ENCODE results near the gene EVL. TPM values are rescaled to one million over a fixed set of nuclear protein-coding genes. Genes with fewer than 3 reads are reported as not detected.

Gene EVL
- total and polyA plus RNA-seq, 10 of the 15 experiments (the other 5 are each of a cell fraction or from before 2014, with no cell fraction given) = 11.9 to 341 (median 89.8) TPM

DNA sequence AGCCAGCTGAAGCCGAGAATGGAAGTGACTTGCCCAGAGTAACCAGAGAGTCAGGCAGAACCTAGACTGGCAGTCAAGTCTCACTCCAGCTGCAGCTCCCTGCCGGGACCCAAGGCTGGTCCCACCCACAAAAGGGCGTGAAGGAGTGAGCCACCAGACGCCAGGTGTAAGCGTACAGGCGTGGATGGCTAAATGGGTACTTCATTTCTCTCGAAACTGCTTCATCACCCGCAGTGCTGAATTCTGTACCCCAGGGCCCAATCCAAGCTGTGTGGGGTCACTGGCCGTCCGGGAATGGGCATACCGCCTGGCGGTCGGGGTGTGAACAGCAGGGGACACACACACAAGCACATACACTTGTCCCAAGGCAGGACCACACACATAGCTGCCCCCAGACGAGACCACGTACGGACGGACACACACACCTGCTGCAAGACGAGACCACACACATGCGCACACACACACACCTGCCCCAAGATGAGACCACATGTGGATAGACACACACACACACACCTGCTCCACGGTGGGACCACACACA is 59.4 kb downstream of the EVL start:
- BruUV-seq (replicated peaks) = no TSS peak
- WGBS (ENCODE audit: insufficient coverage, insufficient replicate concordance, low lambda C conversion rate, missing lambda C conversion rate) = 91% methylated on average over 20 of the region's 20 CpGs
- Histone ChIP-seq H4K20me1 (ENCODE audit: control insufficient read depth, insufficient read depth) (no peaks in the 10 kb centered on the region), H3K4me1 (ENCODE audit: control insufficient read depth, insufficient read depth, low read length) (no peaks in the 10 kb centered on the region), H3K36me3 (ENCODE audit: control insufficient read depth in 2 of 2, insufficient read depth in 2 of 2, low read length in 1 of 2) (peaks cover 27 to 29% of the 10 kb centered on the region in 2 experiments), H3K9me3 (replicated peaks; ENCODE audit: control insufficient read depth, insufficient read depth, low read length) (no peaks in the 10 kb centered on the region), H3K9ac (ENCODE audit: control insufficient read depth, insufficient read depth, low read length) (no peak overlapping the region), H3K79me2 (ENCODE audit: control insufficient read depth, insufficient read depth, low read length) (no peaks in the 10 kb centered on the region), H3K4me3 (no peak overlapping the region), H3K27ac (ENCODE audit: control insufficient read depth, insufficient read depth) (no peak overlapping the region), H3K4me2 (ENCODE audit: control insufficient read depth, insufficient read depth) (no peak overlapping the region), H3K27me3 (replicated peaks in 1 of 2; ENCODE audit: control insufficient read depth in 2 of 2, insufficient read depth in 2 of 2, low read length in 1 of 2) (no peaks in the 10 kb centered on the region), H2AFZ (ENCODE audit: control insufficient read depth, low read depth, low read length) (no peak overlapping the region)
- intact Hi-C loops (cut with micrococcal nuclease; ENCODE audit: unreplicated experiment) (no loop called here), in situ Hi-C loops (cut with MboI) (no loop called here)
- no peak for DNase-seq (ENCODE audit: low read depth, low spot score)
- SMC1A ChIA-PET (ENCODE audit: uncharacterized antibody, unreplicated experiment) = interaction anchor here (0.6 kb wide), 1 partner anchor 58 kb away, joined by 4 read pairs; no protein-coding TSS in a partner anchor
- TF ChIP-seq POLR2A (IDR thresholded peaks at IDR 0.05; ENCODE audit: low read depth, low read length) = peak; percentile 57; the same call in 1 of the 2 replicates
- no peak for TF ChIP-seq MYC (IDR thresholded peaks at IDR 0.05; ENCODE audit: insufficient read depth, insufficient read length, insufficient replicate concordance, low read length, severe bottlenecking)
- CTCF ChIA-PET = no interaction called here
- POLR2A ChIA-PET = no interaction called here
- no peak for ATAC-seq
- FAIRE-seq = no peak
- RAD21 ChIA-PET (ENCODE audit: unreplicated experiment) = no interaction called here

DNA sequence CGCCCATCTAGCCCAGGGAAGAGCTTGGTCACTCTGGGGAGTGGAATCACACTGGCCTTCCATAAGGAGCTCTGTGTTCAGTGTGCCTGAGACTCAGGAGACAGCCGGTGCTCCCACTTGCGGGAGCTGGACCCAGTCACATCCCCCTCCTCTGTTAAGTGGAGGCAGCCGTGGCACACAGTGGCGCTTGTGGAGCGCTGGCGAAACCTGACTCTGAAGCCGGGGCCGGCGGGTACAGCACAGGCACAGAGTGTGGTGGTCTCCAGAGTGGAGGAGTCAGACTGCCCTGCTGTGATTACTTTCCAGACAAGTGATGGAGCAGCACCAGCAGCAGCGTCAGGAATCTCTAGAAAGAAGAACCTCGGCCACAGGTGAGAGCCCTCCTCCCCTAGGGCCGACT is 61.2 kb downstream of the EVL start:
- Histone ChIP-seq H3K4me1 (ENCODE audit: control insufficient read depth, insufficient read depth, low read length) (no peaks in the 10 kb centered on the region), H3K4me3 (no peak overlapping the region), H3K9me3 (replicated peaks; ENCODE audit: control insufficient read depth, insufficient read depth, low read length) (no peaks in the 10 kb centered on the region), H3K9ac (ENCODE audit: control insufficient read depth, insufficient read depth, low read length) (no peak overlapping the region), H2AFZ (ENCODE audit: control insufficient read depth, low read depth, low read length) (no peak overlapping the region), H3K27ac (ENCODE audit: control insufficient read depth, insufficient read depth) (no peak overlapping the region), H4K20me1 (ENCODE audit: control insufficient read depth, insufficient read depth) (no peaks in the 10 kb centered on the region), H3K4me2 (ENCODE audit: control insufficient read depth, insufficient read depth) (no peak overlapping the region), H3K36me3 (ENCODE audit: control insufficient read depth in 2 of 2, insufficient read depth in 2 of 2, low read length in 1 of 2) (peaks cover 33 to 39% of the 10 kb centered on the region in 2 experiments), H3K27me3 (replicated peaks in 1 of 2; ENCODE audit: control insufficient read depth in 2 of 2, insufficient read depth in 2 of 2, low read length in 1 of 2) (no peaks in the 10 kb centered on the region), H3K79me2 (ENCODE audit: control insufficient read depth, insufficient read depth, low read length) (no peaks in the 10 kb centered on the region)
- DNase-seq (ENCODE audit: low read depth, low spot score) (no peak), ATAC-seq (no peak), FAIRE-seq (no peak)
- ChIA-PET CTCF (interaction anchor here (1.2 kb wide), 1 partner anchor 70 kb away, joined by 3 read pairs; no protein-coding TSS in a partner anchor), POLR2A (no interaction called here), RAD21 (ENCODE audit: unreplicated experiment) (no interaction called here), SMC1A (ENCODE audit: uncharacterized antibody, unreplicated experiment) (no interaction called here)
- no TSS peak for BruUV-seq (replicated peaks)
- in situ Hi-C loops (cut with MboI) (no loop called here), intact Hi-C loops (cut with micrococcal nuclease; ENCODE audit: unreplicated experiment) (no loop called here)
- 94% methylated on average over 13 of the region's 13 CpGs for WGBS (ENCODE audit: insufficient coverage, insufficient replicate concordance, low lambda C conversion rate, missing lambda C conversion rate)
- no peak for TF ChIP-seq JUNB (IDR thresholded peaks at IDR 0.05)
- no peak for TF ChIP-seq SPI1 (IDR thresholded peaks at IDR 0.05; ENCODE audit: borderline replicate concordance, insufficient read depth, low read depth, low read length)
- no peak for TF ChIP-seq RAD51 (IDR thresholded peaks at IDR 0.05)
- no peak for TF ChIP-seq ZNF274 (IDR thresholded peaks at IDR 0.05; ENCODE audit: insufficient read depth, insufficient read length)
- no peak for TF ChIP-seq ZNF384 (IDR thresholded peaks at IDR 0.05; ENCODE audit: borderline replicate concordance, low read depth, low read length)
- TF ChIP-seq, protein P1, sequence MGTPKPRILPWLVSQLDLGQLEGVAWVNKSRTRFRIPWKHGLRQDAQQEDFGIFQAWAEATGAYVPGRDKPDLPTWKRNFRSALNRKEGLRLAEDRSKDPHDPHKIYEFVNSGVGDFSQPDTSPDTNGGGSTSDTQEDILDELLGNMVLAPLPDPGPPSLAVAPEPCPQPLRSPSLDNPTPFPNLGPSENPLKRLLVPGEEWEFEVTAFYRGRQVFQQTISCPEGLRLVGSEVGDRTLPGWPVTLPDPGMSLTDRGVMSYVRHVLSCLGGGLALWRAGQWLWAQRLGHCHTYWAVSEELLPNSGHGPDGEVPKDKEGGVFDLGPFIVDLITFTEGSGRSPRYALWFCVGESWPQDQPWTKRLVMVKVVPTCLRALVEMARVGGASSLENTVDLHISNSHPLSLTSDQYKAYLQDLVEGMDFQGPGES (IDR thresholded peaks at IDR 0.05) = no peak
- TF ChIP-seq, protein P2, sequence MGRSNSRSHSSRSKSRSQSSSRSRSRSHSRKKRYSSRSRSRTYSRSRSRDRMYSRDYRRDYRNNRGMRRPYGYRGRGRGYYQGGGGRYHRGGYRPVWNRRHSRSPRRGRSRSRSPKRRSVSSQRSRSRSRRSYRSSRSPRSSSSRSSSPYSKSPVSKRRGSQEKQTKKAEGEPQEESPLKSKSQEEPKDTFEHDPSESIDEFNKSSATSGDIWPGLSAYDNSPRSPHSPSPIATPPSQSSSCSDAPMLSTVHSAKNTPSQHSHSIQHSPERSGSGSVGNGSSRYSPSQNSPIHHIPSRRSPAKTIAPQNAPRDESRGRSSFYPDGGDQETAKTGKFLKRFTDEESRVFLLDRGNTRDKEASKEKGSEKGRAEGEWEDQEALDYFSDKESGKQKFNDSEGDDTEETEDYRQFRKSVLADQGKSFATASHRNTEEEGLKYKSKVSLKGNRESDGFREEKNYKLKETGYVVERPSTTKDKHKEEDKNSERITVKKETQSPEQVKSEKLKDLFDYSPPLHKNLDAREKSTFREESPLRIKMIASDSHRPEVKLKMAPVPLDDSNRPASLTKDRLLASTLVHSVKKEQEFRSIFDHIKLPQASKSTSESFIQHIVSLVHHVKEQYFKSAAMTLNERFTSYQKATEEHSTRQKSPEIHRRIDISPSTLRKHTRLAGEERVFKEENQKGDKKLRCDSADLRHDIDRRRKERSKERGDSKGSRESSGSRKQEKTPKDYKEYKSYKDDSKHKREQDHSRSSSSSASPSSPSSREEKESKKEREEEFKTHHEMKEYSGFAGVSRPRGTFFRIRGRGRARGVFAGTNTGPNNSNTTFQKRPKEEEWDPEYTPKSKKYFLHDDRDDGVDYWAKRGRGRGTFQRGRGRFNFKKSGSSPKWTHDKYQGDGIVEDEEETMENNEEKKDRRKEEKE (IDR thresholded peaks at IDR 0.05) = no peak
- no peak for TF ChIP-seq SREBF2 (IDR thresholded peaks at IDR 0.05; ENCODE audit: low read length)
- TF ChIP-seq KLF5 (IDR thresholded peaks at IDR 0.05; ENCODE audit: partially characterized antibody) = no peak
- no peak for TF ChIP-seq RB1 (IDR thresholded peaks at IDR 0.05; ENCODE audit: borderline replicate concordance)

Data from GM12878 (cell line).